Measurements from ENCODE around the gene WDR1. TPM values are rescaled to one million over a fixed set of nuclear protein-coding genes. Genes with fewer than 3 reads are reported as not detected.
A peak's percentile ranks its signal among the peaks of the same experiment; 100 is the strongest.

Gene WDR1
- total RNA-seq, 4 donors from 2014 or later = 353 to 530 (median 419) TPM

DNA sequence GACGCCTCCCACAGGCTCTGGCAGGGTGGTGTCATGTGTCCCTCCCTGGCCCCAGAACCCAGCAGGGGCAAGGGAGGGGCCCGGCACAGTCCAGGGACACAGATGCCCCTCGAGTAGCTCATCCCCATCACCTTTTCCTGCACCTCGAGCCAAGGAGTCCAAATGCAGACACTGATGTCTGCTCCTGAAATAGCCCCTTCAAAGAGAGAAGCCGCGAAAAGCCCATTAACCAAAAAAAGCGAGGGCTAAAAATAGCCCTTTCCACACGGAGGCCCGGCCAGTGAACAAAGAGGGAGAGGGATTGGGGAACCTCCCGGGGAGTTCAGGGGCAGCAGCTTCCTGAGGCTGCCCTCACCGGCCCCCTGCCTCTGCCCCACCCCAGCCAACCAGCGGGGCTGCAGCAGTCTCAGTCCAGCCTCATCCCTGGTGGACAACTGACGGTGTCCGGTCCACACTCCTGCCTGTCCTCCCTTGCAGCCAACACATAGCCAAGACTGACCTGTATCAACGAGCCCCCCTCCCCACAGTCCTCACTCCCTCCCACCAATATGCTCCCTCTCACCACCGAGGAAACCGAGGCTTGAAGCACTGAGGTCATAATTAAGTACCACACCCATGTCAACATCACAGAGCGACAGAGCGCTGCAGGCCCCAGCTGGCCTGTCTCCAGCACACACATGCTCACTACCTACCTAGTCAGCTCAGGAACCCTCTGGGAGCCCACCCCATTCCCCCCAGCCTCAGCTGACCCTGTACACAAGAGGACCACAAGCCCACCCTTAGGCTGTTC is 23.9 kb downstream of the WDR1 start:
- no peak overlapping the region for H3K4me3 ChIP-seq
- WGBS, 2 donors (ENCODE audit: low coverage in 1 of 2) = 10 to 23% methylated on average over 2 to 6 of the region's 19 CpGs
- no peak for ATAC-seq
- TF ChIP-seq, protein P1, sequence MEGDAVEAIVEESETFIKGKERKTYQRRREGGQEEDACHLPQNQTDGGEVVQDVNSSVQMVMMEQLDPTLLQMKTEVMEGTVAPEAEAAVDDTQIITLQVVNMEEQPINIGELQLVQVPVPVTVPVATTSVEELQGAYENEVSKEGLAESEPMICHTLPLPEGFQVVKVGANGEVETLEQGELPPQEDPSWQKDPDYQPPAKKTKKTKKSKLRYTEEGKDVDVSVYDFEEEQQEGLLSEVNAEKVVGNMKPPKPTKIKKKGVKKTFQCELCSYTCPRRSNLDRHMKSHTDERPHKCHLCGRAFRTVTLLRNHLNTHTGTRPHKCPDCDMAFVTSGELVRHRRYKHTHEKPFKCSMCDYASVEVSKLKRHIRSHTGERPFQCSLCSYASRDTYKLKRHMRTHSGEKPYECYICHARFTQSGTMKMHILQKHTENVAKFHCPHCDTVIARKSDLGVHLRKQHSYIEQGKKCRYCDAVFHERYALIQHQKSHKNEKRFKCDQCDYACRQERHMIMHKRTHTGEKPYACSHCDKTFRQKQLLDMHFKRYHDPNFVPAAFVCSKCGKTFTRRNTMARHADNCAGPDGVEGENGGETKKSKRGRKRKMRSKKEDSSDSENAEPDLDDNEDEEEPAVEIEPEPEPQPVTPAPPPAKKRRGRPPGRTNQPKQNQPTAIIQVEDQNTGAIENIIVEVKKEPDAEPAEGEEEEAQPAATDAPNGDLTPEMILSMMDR (IDR thresholded peaks at IDR 0.05) = no peak
- TF ChIP-seq POLR2AphosphoS5 (IDR thresholded peaks at IDR 0.05) (no peak), POLR2A (IDR thresholded peaks at IDR 0.05) (no peak), EP300 (IDR thresholded peaks at IDR 0.05) (no peak)
- H3K4me1 ChIP-seq = peaks cover 6 to 94% (median 55%) of the 10 kb centered on the region in 3 donors
- H3K27me3 ChIP-seq = no peaks in the 10 kb centered on the region
- peaks cover 0 to 98% of the 10 kb centered on the region in 2 donors for H3K36me3 ChIP-seq
- H3K9me3 ChIP-seq = no peaks in the 10 kb centered on the region
- H3K27ac ChIP-seq = peak overlapping the region; percentile 63 to 99 (median 94)

DNA sequence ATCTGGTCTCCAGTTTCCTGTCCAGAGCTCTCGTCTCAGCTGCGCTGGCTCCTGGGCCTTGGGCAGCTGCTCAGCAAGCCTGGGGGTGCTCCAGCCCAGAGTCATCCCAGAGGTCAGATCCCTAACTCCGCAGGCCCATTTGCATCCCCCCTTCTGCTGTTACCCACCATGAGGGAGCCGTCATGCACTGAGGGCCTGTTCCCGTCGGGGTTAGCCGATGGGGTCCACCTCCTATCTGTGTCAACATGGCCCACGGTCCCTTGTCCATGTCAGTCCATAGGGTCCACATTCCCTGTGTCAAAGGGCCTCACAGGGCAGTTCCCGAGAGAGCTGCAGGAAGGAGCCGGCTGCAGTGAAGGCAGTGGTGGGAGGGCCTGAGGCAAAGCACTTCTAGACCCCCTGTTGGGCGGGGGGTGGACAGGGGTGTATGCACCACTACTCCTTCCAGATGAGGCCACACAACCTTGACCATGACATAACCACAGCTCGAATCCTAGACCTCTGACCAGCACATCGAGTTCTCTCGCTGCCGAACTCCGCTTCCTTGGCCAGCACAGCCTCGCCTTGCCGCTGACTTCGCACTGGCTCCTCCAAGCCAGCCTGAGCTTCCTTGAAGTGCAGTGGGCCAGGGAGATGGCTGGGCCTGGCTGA is 24.9 kb downstream of the WDR1 start:
- Histone ChIP-seq H3K36me3 (peaks cover 0 to 98% of the 10 kb centered on the region in 2 donors), H3K4me3 (no peak overlapping the region), H3K9me3 (no peaks in the 10 kb centered on the region), H3K4me1 (peaks cover 6 to 94% (median 45%) of the 10 kb centered on the region in 3 donors), H3K27ac (peak overlapping the region; percentile 63 to 99 (median 94)), H3K27me3 (no peaks in the 10 kb centered on the region)
- TF ChIP-seq POLR2A (IDR thresholded peaks at IDR 0.05) = no peak
- TF ChIP-seq, protein P1 (IDR thresholded peaks at IDR 0.05) = no peak
- no peak for TF ChIP-seq POLR2AphosphoS5 (IDR thresholded peaks at IDR 0.05)
- no peak for TF ChIP-seq EP300 (IDR thresholded peaks at IDR 0.05)
- no peak for ATAC-seq
- WGBS, 2 donors (ENCODE audit: low coverage in 1 of 2) = 83% methylated on average over 6 of the region's 19 CpGs; no CpG with 5 or more reads in 1 of the 2 donors

DNA sequence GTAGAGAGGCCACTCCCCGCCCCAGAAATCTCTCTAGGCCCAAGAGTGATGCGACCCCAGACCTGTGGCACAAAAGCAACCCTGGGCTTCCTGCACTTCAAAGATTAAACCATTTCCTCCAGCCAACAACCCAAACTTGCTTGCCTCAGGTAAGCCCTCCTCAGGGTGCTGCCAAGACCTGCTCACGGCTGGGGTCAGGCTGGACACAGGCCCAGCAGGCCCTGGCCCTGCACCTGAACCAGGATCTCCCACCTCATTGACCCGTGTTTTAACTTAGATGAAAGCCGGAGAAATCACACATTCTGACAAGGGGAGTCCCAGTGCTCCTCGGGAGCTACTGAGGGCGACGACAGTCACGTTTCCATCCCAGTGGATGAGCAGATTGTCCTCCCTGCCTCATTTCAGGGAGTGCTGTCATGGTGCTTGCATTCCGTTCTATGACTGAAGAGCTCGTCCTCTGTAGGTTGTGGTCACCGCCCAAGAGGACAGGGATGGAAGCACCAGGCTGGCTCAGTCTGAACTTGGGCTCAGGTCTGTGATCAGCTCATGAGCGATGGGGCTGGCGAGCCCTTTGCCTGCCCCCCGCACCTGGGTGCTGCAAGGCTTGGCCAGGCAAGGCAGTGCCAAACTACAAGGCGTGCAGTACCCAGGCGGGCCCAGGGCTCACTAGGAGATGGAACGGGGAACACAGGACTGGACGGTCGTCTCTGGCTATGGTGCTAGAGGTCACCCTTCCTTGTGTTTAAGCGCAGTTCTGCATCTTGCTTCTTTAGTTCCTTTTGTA is 25.9 kb downstream of the WDR1 start:
- Histone ChIP-seq H3K27me3 (no peaks in the 10 kb centered on the region), H3K9me3 (no peaks in the 10 kb centered on the region), H3K27ac (peak overlapping the region in 3 of 4 donors; percentile 91 to 99 (median 98)), H3K36me3 (peaks cover 0 to 98% of the 10 kb centered on the region in 2 donors), H3K4me1 (peaks cover 6 to 94% (median 35%) of the 10 kb centered on the region in 3 donors), H3K4me3 (no peak overlapping the region)
- no peak for ATAC-seq
- WGBS, 2 donors (ENCODE audit: low coverage in 1 of 2) = 82% methylated on average over 7 of the region's 21 CpGs; no CpG with 5 or more reads in 1 of the 2 donors
- no peak for TF ChIP-seq EP300 (IDR thresholded peaks at IDR 0.05)
- TF ChIP-seq POLR2A (IDR thresholded peaks at IDR 0.05) = no peak
- TF ChIP-seq, protein P1 (IDR thresholded peaks at IDR 0.05) = no peak
- no peak for TF ChIP-seq POLR2AphosphoS5 (IDR thresholded peaks at IDR 0.05)

DNA sequence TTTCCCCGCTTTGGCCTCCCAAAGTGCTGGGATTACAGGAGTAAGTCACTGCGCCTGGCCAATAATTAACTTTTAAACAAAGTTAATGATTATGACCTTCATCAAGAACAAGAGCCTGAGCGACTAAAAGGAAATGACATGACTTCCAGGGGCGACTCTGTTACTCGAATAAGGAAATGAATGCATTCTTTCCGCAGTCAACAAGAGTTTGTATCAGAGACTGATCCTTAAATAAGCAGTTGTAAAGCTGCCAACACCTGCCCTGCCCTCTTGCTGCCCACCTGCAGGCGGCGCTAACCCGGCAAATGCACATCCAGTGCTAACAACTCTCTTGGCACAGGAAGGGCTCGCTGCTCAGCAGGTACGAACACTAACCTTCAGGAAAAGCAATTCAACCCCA is 27.3 kb downstream of the WDR1 start:
- WGBS, 2 donors (ENCODE audit: low coverage in 1 of 2) = 81% methylated on average over 6 of the region's 11 CpGs; no CpG with 5 or more reads in 1 of the 2 donors
- no peak for ATAC-seq
- TF ChIP-seq, protein P1 (IDR thresholded peaks at IDR 0.05) = peak in 3 of 4 experiments; percentile 8 to 36 (median 28)
- TF ChIP-seq POLR2AphosphoS5 (IDR thresholded peaks at IDR 0.05) (peak; percentile 13), POLR2A (IDR thresholded peaks at IDR 0.05) (no peak)
- H3K36me3 ChIP-seq = peaks cover 0 to 98% of the 10 kb centered on the region in 2 donors
- peaks cover 6 to 94% (median 22%) of the 10 kb centered on the region in 3 donors for H3K4me1 ChIP-seq
- no peak overlapping the region for H3K4me3 ChIP-seq
- peak overlapping the region in 2 of 4 donors; percentile 98 to 99 for H3K27ac ChIP-seq
- no peaks in the 10 kb centered on the region for H3K27me3 ChIP-seq
- no peaks in the 10 kb centered on the region for H3K9me3 ChIP-seq

Data from gastroesophageal sphincter (tissue), 4 donors.